IPS-18c (cell line): ENCODE measurements around the gene TRPM6.
"Not testable (repeated sequence)": the region's sequence is repeated elsewhere in the genome, so short reads cannot be mapped to it uniquely, and the experiment has no call there.

Experiments used
- H3K4me3 ChIP-seq: 2 replicates; pipeline ENCODE4 v1.7.0; 2013; ENCODE audit warnings: low read depth, mild to moderate bottlenecking, low read length, moderate library complexity; ENCODE audit not compliant: insufficient read depth
- H3K9me3 ChIP-seq: one replicate; pipeline ENCODE4 v1.6.1; 2013; ENCODE audit warnings: mild to moderate bottlenecking, low read length, moderate library complexity; ENCODE audit not compliant: control insufficient read depth, insufficient read depth

TRPM6 gene

GRCh38 chr9:74861071-74861470, 26.6 kb downstream of the TRPM6 start:
- H3K4me3 ChIP-seq = no peak overlapping the region
- no peaks in the 10 kb centered on the region for H3K9me3 ChIP-seq

- not testable (repeated sequence) for H3K4me3 ChIP-seq, H3K9me3 ChIP-seq
Observed at GRCh38 chr9:74860247-74860646, 27.5 kb downstream of the TRPM6 start.

DNA sequence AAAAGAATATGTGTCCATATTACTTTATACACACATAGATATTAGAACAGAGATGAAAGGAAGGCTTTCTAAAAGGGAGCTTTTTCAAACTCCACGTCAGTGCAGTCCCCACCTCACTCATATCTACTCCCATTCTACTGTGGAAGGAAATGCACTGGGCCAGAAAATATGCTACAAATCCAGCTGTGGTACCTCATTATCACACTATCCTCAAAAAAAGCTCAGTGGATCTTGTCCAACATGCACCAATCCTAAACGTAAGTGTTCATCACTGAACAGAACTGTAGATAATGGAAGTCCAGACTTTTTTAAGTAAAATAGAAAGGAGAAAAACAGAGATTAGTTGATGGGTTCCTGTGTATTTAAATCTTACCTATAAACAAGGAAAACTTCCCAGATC, 27.9 kb downstream of the TRPM6 start:
- no peaks in the 10 kb centered on the region for H3K9me3 ChIP-seq
- H3K4me3 ChIP-seq = no peak overlapping the region

GRCh38 chr9:74858751-74859414, 28.8 kb downstream of the TRPM6 start:
- Histone ChIP-seq H3K9me3 (no peaks in the 10 kb centered on the region), H3K4me3 (no peak overlapping the region)

DNA sequence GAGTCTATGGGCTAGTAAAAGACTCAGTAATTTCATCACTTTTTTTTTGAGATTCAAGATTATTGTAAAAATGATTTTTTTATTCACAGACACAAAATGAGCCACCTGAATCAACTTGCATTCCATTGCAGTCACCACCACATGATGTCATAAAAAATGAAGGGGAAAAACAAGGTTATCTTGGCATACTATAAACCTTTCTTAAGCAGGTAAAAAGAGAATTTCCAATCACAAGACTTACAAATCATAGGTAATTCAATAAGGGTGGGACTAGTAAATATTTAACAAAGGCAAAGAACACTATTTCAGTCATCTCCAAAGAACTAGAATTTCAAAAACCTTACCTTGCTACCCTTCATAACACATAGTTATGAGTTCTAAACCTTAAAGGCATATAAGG, 30.7 kb downstream of the TRPM6 start:
- no peak overlapping the region for H3K4me3 ChIP-seq
- no peaks in the 10 kb centered on the region for H3K9me3 ChIP-seq

DNA sequence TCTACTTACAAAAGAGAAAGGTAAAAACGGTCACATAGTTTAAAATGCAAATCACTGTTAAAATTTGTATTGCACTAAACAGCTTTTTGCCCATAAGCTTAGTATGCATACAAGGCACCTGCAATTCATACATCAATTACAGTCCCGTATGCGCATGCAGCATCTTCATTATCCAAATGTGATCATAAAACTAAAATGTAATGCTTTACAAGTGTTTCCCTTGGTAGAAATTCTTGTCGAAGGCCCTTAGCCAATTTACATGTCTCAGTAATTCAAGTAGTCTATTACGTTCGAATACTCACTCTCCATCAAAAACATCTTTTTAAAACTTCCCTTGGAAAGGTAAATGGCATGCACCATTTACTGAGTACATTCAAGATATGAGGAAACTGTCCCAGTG, 32.6 kb downstream of the TRPM6 start:
- no peak overlapping the region for H3K4me3 ChIP-seq
- H3K9me3 ChIP-seq = no peaks in the 10 kb centered on the region

DNA sequence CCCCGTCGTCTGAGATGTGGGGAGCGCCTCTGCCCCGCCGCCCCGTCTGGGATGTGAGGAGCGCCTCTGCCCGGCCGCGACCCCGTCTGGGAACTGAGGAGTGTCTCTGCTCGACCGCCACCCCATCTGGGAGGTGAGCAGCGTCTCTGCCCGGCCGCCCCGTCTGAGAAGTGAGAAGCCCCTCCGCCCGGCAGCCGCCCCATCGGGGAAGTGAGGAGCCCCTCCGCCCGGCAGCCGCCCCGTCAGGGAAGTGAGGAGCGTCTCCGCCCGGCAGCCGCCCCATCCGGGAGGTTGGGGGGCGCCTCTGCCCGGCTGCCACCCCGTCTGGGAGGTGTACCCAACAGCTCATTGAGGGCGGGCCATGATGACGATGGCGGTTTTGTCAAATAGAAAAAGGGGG, 34.7 kb downstream of the TRPM6 start:
- not testable (repeated sequence) for H3K9me3 ChIP-seq, H3K4me3 ChIP-seq

DNA sequence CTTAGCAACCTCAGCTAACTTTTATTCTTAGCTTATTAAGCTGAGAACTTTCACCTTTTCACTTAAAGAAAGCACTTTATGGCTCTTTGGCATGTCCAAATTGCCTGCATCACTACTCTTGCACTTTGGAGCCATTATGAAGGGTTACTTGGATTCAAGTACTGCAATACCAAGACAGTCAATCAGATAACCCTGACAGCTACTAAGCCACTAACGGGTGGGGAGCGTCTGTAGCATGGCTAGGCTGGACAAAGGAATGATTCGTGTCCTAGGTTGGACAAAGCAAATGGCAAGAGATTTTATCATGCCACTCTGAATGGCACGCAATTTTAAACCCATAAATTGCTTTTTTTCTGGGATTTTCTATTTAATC, 39.6 kb downstream of the TRPM6 start:
- Histone ChIP-seq H3K4me3 (no peak overlapping the region), H3K9me3 (no peaks in the 10 kb centered on the region)

DNA sequence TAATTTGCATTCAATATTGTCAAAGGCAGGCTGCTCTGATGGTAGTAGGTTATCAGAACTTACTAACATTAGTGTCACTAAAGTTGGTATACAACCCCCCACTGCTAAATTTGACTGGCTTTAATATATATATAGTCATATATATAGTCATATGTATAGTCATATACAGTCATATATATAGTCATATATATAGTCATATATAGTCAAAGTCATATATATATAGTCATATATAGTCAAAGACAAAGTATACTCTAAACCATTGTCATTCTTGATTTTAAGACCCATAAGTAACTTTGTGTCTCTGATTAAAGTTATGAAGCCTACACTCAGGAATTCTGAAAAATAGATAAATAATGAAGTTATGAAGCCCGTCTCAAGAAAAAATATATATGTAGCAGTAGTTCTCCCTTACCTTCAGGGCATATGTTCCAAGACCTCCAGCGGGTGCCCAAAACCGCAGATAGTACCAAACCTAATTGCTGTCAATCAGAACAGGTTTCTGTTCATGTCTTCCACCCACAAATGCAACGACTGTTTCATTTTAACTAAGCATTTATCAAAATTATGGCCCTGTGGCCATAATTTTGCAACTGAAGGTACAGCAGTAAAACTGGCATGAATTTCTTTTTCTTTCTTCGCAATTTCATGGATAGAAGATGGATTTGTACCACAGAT, 40.1 kb downstream of the TRPM6 start:
- no peaks in the 10 kb centered on the region for H3K9me3 ChIP-seq
- no peak overlapping the region for H3K4me3 ChIP-seq

GRCh38 chr9:74846766-74847165, 41.0 kb downstream of the TRPM6 start:
- Histone ChIP-seq H3K9me3 (peaks cover 2% of the 10 kb centered on the region), H3K4me3 (no peak overlapping the region)

GRCh38 chr9:74838351-74838750, 49.4 kb downstream of the TRPM6 start:
- Histone ChIP-seq H3K4me3 (no peak overlapping the region), H3K9me3 (peaks cover 2% of the 10 kb centered on the region)

GRCh38 chr9:74824654-74825053, 63.1 kb downstream of the TRPM6 start:
- Histone ChIP-seq H3K4me3 (no peak overlapping the region), H3K9me3 (no peaks in the 10 kb centered on the region)

DNA sequence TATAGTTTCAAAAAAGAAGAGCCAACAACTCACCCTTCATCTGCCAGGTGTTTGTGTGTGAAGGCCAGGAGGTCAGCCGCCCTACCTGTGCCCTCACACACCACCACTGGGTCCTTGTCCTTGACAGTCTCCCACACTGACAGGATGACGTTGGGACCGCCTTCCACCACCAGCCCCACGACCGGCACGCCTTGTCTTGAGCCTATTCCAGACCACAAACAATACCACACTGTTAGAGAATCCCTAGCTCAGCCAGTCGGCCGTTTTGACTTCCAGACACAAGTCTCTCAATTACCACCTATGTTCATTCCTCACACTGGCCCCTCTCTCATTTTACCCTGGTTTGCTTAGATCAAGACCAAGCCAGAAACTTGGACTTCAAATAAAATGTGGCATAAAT, 66.1 kb downstream of the TRPM6 start:
- Histone ChIP-seq H3K9me3 (no peaks in the 10 kb centered on the region), H3K4me3 (no peak overlapping the region)

- H3K4me3 ChIP-seq = no peak overlapping the region
- no peaks in the 10 kb centered on the region for H3K9me3 ChIP-seq
Observed at GRCh38 chr9:74817816-74818215, 69.9 kb downstream of the TRPM6 start.

DNA sequence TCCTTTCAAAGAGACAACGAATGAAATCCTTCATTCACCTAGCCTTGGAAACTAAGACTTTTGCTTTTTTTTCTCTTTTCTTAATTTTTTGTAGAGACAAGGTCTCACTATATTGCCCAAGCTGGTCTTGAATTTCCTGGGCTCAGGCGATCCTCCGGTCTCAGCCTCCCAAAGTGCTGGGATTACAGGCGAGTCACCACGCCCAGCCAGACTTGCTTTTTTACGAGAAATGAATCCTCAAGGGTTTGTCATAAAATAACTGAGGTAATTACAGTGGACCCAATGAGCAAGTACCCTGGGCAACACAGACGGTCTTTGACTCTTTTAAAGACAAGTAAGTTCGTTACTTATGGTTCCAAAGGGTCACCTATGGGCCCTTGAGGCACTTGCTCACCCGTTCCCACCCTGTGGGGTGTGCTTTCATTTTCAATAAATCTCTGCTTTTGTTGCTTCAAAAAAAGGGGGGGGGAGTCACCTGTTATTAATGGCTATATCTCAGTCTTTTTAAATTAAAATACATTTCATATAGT, 70.4 kb downstream of the TRPM6 start:
- no peak overlapping the region for H3K4me3 ChIP-seq
- H3K9me3 ChIP-seq = no peaks in the 10 kb centered on the region

DNA sequence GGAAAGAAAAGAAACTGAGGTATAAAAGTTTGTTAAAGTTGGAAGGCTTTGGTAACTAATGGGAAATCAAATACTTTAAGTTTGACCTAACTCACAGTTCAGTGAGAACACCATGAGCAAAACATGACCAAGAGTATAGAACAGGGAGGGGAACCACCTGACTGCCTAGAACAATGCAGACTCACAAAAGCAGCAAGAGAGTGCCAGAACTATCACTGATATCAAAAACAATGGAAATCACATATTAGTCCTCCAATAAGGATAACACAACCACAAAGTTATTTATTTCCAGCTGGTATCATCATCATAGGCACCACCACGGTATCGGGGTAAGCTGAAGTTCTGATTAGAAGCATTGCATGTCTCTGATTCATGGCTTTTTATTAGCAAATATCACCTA, 77.5 kb downstream of the TRPM6 start:
- Histone ChIP-seq H3K9me3 (no peaks in the 10 kb centered on the region), H3K4me3 (no peak overlapping the region)

GRCh38 chr9:74804018-74804385, 83.7 kb downstream of the TRPM6 start:
- Histone ChIP-seq H3K4me3 (no peak overlapping the region), H3K9me3 (no peaks in the 10 kb centered on the region)

DNA sequence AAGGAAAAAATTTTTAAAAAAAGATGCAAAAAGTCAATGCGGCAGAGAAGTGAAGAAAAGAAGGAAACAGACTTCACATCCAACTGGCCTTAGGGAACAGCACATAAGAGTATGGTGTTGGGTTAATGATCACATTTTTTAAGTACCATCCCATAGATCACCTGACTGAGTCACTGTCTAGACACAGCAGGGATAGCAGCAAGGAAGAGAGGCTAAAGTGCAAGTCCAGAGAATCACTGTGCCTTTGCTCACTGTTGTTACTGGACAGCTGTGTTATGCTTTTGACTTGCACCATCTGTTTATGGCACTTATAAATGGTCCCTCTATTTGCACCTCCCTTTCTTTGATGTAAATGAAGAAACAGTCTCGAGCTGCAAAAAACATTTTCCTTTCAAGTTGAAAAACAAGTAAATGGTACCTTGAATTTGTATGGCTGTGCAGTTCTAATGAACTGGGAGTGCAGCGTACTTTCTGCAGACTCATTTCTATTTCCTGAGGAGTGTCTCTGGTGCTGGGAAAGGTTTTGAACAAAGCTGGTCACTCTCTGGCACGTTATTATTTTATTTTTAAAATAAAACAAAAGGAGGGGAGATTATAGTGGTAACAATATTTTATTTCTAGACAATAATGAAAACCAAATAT, 84.2 kb downstream of the TRPM6 start:
- Histone ChIP-seq H3K9me3 (no peaks in the 10 kb centered on the region), H3K4me3 (no peak overlapping the region)
